Activated naive CD4-positive, alpha-beta T cell treated with anti-CD3 and anti-CD28 coated beads, Interleukin-2, amount 50 U/mL, for 24 hours (primary cell): ENCODE measurements around the gene ABLIM3.

Experiments used
- H3K27ac Mint-ChIP-seq: one replicate; pipeline ENCODE4 v1.8.0; 2021; ENCODE audit warnings: mild to moderate bottlenecking, mixed read lengths
- H3K27me3 Mint-ChIP-seq: one replicate; pipeline ENCODE4 v1.8.0; 2021; ENCODE audit warnings: mixed read lengths
- H3K36me3 Mint-ChIP-seq: one replicate; pipeline ENCODE4 v1.8.0; 2021; ENCODE audit warnings: mixed read lengths
- H3K4me1 Mint-ChIP-seq: one replicate; pipeline ENCODE4 v1.8.0; 2021; ENCODE audit warnings: mixed read lengths
- H3K4me3 Mint-ChIP-seq: one replicate; pipeline ENCODE4 v1.8.0; 2021; ENCODE audit warnings: mild to moderate bottlenecking, mixed read lengths
- H3K9me3 Mint-ChIP-seq: one replicate; pipeline ENCODE4 v1.8.0; 2021; ENCODE audit warnings: mixed read lengths

ABLIM3 gene

GRCh38 chr5:149162401-149163084 lies 21.2 kb downstream of the ABLIM3 start:
- Mint-ChIP-seq H3K4me3 (no peak overlapping the region), H3K4me1 (no peaks in the 10 kb centered on the region), H3K27ac (no peak overlapping the region), H3K9me3 (no peaks in the 10 kb centered on the region), H3K27me3 (no peaks in the 10 kb centered on the region), H3K36me3 (no peaks in the 10 kb centered on the region)

DNA sequence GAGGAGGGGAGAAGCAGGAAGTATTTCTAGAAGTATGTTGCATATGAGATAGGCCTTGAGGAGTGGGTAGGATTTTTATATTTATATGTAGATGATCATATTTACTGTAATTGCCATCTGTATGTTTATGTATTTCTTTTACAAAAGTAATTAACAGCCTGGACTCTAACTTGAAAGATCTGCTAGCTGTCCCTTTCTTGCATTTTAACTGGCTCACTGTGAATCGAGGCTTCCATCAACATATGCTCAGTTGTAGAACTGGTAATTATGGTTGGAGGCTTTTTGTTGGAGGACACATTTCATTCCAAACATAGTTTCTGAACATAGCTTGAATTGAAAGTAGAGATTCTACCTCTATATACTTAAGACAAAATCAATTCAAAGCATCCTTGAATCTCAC lies 23.4 kb downstream of the ABLIM3 start:
- Mint-ChIP-seq H3K27me3 (peaks cover 1% of the 10 kb centered on the region), H3K4me1 (no peaks in the 10 kb centered on the region), H3K27ac (no peak overlapping the region), H3K4me3 (no peak overlapping the region), H3K36me3 (no peaks in the 10 kb centered on the region), H3K9me3 (no peaks in the 10 kb centered on the region)

GRCh38 chr5:149166128-149166527 lies 24.8 kb downstream of the ABLIM3 start:
- Mint-ChIP-seq H3K36me3 (no peaks in the 10 kb centered on the region), H3K4me3 (no peak overlapping the region), H3K4me1 (no peaks in the 10 kb centered on the region), H3K27ac (no peak overlapping the region), H3K9me3 (no peaks in the 10 kb centered on the region), H3K27me3 (peaks cover 4% of the 10 kb centered on the region)

GRCh38 chr5:149166591-149167100 lies 25.4 kb downstream of the ABLIM3 start:
- no peak overlapping the region for H3K27ac Mint-ChIP-seq
- H3K36me3 Mint-ChIP-seq, result no peaks in the 10 kb centered on the region
- H3K27me3 Mint-ChIP-seq, result peaks cover 4% of the 10 kb centered on the region
- H3K9me3 Mint-ChIP-seq, result no peaks in the 10 kb centered on the region
- no peaks in the 10 kb centered on the region for H3K4me1 Mint-ChIP-seq
- no peak overlapping the region for H3K4me3 Mint-ChIP-seq

- Mint-ChIP-seq H3K36me3 (no peaks in the 10 kb centered on the region), H3K27ac (no peak overlapping the region), H3K27me3 (peaks cover 4% of the 10 kb centered on the region), H3K9me3 (no peaks in the 10 kb centered on the region), H3K4me1 (no peaks in the 10 kb centered on the region), H3K4me3 (no peak overlapping the region)
These were observed 27.1 kb downstream of the ABLIM3 start for GRCh38 chr5:149168276-149168906.

DNA sequence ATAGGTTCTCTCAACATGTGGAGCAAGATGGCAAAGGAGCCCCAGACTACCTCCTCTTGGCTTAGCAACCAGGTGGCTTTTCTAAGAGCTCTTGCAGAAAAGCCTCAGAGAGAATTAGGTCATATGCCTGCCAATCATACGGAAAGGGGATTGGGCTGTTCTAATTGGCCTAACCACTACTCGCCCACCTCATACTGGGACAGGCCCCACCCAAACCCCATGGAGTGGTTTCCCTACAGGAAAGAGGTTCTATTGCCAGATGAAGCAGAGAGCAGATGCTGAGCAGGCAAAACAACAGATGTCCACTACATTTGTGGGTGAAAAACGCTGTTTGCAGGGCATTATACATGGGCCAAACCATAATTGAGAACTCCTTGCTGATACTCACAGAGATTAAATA lies 29.0 kb downstream of the ABLIM3 start:
- Mint-ChIP-seq H3K27ac (no peak overlapping the region), H3K4me3 (no peak overlapping the region), H3K9me3 (no peaks in the 10 kb centered on the region), H3K27me3 (peaks cover 4% of the 10 kb centered on the region), H3K36me3 (no peaks in the 10 kb centered on the region), H3K4me1 (no peaks in the 10 kb centered on the region)

- H3K36me3 Mint-ChIP-seq, result no peaks in the 10 kb centered on the region
- H3K27ac Mint-ChIP-seq, result no peak overlapping the region
- peaks cover 4% of the 10 kb centered on the region for H3K27me3 Mint-ChIP-seq
- no peaks in the 10 kb centered on the region for H3K9me3 Mint-ChIP-seq
- no peaks in the 10 kb centered on the region for H3K4me1 Mint-ChIP-seq
- H3K4me3 Mint-ChIP-seq, result no peak overlapping the region
These were observed 31.0 kb downstream of the ABLIM3 start for GRCh38 chr5:149172261-149172660.

DNA sequence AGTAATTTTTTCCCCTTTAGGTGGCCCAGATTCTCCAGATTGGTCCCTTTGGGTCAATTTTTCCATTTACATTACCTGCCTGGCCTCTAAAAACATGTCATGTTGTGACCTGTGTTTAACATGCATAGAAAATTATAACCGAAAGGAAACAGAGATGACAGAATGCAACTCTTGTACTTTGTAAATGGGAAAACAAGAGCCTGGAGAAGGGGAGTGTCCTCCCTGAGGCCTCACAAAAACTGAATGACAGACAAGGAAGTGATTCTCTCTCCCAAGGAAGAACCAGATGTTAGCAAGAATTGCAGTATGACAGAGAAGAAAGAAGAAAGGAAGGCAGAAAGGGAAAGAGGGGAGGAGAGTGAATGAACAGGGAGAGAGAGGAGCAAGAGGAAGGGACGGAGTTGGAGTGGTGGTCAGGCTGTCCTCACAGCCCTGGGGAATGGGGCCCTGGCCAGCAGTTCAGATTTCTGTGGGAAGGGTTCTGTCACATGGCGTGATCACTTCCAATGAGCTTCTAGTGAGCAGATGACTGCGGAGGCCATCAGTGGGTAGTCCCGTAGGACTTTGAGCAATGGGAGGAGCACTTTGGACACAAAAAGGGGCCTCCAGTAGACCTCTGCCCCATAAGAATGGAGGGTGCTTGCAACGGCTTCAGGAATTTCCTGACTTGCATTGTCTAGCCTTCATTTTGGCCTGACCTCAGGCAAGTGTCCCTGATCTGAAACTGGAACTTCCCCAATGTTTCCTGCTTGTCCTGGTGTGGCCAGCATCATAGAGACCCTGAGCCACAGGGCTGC lies 31.6 kb downstream of the ABLIM3 start:
- peaks cover 4% of the 10 kb centered on the region for H3K27me3 Mint-ChIP-seq
- H3K27ac Mint-ChIP-seq, result no peak overlapping the region
- no peaks in the 10 kb centered on the region for H3K4me1 Mint-ChIP-seq
- H3K36me3 Mint-ChIP-seq, result no peaks in the 10 kb centered on the region
- no peaks in the 10 kb centered on the region for H3K9me3 Mint-ChIP-seq
- no peak overlapping the region for H3K4me3 Mint-ChIP-seq

- Mint-ChIP-seq H3K4me3 (no peak overlapping the region), H3K27me3 (peaks cover 3% of the 10 kb centered on the region), H3K9me3 (no peaks in the 10 kb centered on the region), H3K36me3 (no peaks in the 10 kb centered on the region), H3K4me1 (no peaks in the 10 kb centered on the region), H3K27ac (no peak overlapping the region)
These were observed 33.5 kb downstream of the ABLIM3 start for GRCh38 chr5:149174847-149175234.

DNA sequence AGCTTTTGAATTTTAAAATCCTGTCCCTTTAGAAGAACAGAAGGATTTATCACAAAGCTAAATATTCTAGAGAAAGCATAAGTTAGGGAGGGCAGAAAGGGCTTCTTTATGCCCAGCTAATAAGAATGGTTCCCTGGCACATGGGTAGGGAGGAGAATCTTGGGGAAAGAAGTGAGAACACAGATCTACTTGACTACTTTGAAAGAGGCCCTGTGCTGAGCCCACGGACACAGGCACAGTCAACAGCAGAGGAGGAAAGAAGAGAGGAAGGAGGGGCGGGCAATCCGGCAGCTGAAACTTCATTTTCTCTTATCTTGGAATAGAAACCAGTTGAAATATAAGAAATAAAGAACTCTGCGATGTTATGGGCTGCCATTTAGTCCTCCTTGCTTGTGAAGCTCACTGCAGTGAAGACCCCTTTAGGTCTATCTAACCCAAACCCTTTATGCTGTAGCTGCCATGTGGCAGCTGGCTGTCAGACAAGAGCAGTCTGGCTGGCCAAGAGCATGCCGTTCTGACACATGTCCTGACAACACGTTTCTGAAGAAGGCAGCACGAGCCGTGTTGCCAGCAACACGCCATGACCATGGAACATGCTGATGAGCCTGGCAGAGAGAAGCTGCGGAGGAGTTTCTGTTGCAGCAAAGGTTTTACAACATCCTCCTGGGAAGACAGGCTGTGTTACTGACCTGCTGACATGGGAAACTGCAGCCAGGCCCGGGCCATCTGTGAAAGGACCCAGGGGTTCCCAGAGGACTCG lies 34.2 kb downstream of the ABLIM3 start:
- Mint-ChIP-seq H3K4me3 (no peak overlapping the region), H3K27me3 (peaks cover 4% of the 10 kb centered on the region), H3K4me1 (no peaks in the 10 kb centered on the region), H3K9me3 (no peaks in the 10 kb centered on the region), H3K36me3 (no peaks in the 10 kb centered on the region), H3K27ac (no peak overlapping the region)

DNA sequence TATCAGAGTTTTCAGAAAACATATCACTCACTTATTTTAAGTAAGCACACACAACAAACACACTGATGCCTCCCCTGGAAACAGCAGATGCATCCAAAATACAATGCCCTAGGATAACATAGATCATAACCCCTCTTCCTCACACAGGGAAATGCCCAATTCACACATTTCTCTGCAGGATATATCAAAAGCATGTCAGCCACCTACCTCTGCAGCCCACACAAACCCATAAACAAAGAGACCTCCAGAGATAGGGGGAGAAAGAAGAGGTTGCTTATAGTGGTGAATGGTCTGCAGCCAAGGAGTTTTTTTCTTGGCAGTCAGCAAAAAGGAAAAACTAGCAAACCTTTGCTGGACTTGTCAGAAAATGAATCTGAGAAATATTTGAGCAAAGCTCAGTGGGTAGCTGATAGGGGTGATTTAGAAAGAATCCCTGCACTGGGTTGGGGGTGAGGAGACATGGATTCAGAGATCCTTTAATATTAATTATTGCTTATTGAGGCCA lies 36.1 kb downstream of the ABLIM3 start:
- Mint-ChIP-seq H3K27ac (no peak overlapping the region), H3K4me1 (no peaks in the 10 kb centered on the region)

DNA sequence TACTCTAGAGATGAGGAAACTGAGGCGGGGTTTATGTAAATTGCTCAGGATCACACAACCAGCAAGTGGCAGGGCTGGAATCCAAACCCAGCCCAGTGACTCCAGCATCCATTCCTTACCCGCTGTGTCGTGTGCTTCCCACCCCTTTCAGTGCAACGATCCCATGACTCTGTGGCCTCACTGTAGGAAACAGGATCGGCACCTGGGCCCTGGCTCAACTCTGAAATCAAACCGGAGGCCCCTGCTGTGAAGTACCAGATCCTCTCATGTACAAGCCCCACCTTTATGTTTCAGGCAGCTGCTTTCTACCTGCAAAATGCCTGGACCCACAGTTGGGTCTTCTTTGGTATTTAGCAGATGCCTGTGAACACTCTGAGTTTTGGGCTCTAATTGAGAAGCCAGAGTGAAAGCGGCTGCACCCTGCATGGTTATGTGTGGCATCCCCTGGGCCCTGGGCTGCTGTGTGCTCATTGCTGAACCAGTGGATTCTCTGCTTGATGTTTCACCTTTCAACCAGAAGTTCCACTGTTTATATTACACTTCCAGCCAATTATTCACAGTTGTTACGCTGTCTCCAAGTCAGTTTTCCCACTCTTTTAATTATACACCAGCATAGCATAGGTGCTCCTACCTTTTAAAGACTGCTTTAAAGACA lies 36.7 kb downstream of the ABLIM3 start:
- no peak overlapping the region for H3K27ac Mint-ChIP-seq
- no peaks in the 10 kb centered on the region for H3K36me3 Mint-ChIP-seq
- no peaks in the 10 kb centered on the region for H3K4me1 Mint-ChIP-seq
- peaks cover 6% of the 10 kb centered on the region for H3K27me3 Mint-ChIP-seq
- H3K4me3 Mint-ChIP-seq, result no peak overlapping the region
- no peaks in the 10 kb centered on the region for H3K9me3 Mint-ChIP-seq

More for the DNA sequence above, 36.1 kb downstream of the ABLIM3 start:
- Mint-ChIP-seq H3K36me3 (no peaks in the 10 kb centered on the region), H3K9me3 (no peaks in the 10 kb centered on the region), H3K27me3 (peaks cover 4% of the 10 kb centered on the region), H3K4me3 (no peak overlapping the region)

GRCh38 chr5:149181732-149182131 lies 40.4 kb downstream of the ABLIM3 start:
- H3K9me3 Mint-ChIP-seq, result no peaks in the 10 kb centered on the region
- no peak overlapping the region for H3K27ac Mint-ChIP-seq
- no peaks in the 10 kb centered on the region for H3K36me3 Mint-ChIP-seq
- no peak overlapping the region for H3K4me3 Mint-ChIP-seq
- no peaks in the 10 kb centered on the region for H3K4me1 Mint-ChIP-seq
- peaks cover 15% of the 10 kb centered on the region for H3K27me3 Mint-ChIP-seq

DNA sequence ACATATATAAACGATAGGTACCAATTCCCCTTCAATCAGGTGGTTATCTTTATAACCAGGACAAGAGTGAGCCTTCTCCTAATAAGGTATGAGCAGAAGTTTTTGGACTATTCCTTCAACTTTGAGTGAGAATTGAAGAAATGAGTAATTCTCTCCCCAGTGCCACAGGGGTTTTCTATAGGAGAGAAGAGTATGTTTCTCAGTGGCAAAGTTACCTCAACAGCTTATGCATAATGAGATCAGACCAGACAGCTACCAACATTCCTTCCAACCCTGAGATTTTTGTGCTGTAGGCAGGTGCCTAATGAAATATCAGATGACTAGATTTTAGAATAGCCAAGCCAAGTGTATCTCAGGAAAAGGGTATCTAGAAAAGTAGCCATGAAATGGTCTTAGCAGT lies 40.9 kb downstream of the ABLIM3 start:
- Mint-ChIP-seq H3K4me1 (no peaks in the 10 kb centered on the region), H3K27me3 (peaks cover 15% of the 10 kb centered on the region), H3K4me3 (no peak overlapping the region), H3K9me3 (no peaks in the 10 kb centered on the region), H3K27ac (no peak overlapping the region), H3K36me3 (no peaks in the 10 kb centered on the region)

- Mint-ChIP-seq H3K4me3 (no peak overlapping the region), H3K27me3 (peaks cover 14% of the 10 kb centered on the region), H3K36me3 (no peaks in the 10 kb centered on the region), H3K9me3 (no peaks in the 10 kb centered on the region), H3K4me1 (no peaks in the 10 kb centered on the region), H3K27ac (no peak overlapping the region)
These were observed 43.8 kb downstream of the ABLIM3 start for GRCh38 chr5:149185067-149185466.
